Left renal pelvis (tissue), 4 donors: ENCODE results near the gene ARFGAP2. TPM values are rescaled to one million over a fixed set of nuclear protein-coding genes. Genes with fewer than 3 reads are reported as not detected.

Experiments
- DNase-seq, 4 donors: peaks; one replicate each; pipeline ENCODE4 v3.0.0-alpha.2; 2013; ENCODE audit warnings: low read depth in 4 of 4, low spot score in 3 of 4
- polyA plus RNA-seq, 4 donors: library from polyadenylated mRNA; unstranded; fragments of 120-200 nt; gene quantifications; one replicate each; pipeline ENCODE4 v1.2.1, GENCODE V29; 2013; ENCODE audit not compliant: insufficient read length in 4 of 4

Gene ARFGAP2
- polyA plus RNA-seq, 4 donors, result 57.2 to 90.1 (median 79.6) TPM

GRCh38 chr11:47152126-47152952 is 24.3 kb downstream of the ARFGAP2 start:
- DNase-seq, result no peak

DNA sequence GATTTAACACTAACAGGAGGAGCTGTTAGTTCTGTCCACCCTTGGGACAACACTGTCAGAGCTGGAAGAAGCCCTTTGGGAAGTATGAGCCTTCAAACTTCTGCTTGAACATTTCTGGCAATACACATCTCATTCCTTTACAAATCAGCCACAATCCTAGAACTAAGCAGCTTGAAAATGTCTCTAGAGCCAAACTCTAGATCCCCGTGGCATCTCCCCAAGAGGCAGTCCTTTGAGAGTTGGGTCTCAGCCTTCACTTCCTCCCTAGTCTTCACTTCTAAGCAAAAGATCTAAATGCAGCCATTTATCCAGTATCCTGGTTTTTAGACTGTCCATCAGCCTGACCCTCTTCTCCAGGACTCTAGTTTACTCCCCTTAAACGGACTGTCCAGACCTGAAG is 26.9 kb downstream of the ARFGAP2 start:
- no peak for DNase-seq

DNA sequence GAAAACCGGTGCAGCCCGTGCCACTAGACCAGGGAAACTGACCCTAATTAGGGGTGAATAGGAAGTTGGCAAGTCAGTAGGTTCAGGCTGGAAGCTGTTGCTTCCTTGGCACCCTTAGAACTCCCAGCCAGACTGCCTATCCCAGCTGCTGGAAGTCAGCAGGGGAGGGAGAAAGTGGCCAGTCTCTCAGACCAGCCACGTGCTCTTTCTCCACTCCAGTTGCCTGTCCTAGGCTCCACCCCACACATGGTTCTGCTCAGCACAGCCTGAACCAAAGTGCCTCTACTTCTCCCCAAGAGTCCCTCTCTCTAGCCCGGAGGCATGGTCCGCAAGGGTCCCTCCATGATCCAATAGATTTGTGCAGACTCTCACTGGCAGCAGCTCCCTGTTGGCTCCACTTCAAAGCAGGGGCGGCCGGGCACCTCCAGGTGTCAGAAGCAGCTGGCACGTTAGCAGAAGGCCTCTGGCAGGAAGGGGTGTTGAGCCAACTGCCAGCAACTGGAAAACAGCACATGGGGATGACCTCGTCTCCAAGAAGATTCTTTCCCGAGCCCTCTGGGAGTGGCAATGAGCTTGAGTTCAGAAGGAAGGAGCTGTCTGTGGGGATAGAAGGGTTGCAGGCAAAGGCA is 27.7 kb downstream of the ARFGAP2 start:
- DNase-seq, result no peak

GRCh38 chr11:47148270-47148669 is 28.4 kb downstream of the ARFGAP2 start:
- DNase-seq, result no peak

DNA sequence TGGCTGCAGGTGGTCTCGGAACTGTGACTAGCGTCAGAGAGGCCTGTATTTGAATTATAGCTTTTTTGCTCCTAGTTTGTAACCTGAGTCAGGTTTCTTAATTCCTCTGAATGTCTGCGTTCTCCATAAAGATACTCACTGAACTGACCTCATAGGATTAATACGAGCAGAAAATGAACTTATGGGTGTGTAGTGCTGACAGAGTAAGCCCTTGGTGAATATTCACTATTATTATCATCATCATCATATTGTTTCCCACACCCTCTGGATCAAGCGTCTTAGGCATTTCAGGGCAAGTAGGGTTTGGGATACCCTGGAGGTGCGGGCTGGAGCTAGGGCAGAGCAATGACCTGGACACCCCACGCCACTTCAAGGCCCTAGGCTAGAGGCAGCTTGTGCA is 29.0 kb downstream of the ARFGAP2 start:
- DNase-seq, result no peak

DNA sequence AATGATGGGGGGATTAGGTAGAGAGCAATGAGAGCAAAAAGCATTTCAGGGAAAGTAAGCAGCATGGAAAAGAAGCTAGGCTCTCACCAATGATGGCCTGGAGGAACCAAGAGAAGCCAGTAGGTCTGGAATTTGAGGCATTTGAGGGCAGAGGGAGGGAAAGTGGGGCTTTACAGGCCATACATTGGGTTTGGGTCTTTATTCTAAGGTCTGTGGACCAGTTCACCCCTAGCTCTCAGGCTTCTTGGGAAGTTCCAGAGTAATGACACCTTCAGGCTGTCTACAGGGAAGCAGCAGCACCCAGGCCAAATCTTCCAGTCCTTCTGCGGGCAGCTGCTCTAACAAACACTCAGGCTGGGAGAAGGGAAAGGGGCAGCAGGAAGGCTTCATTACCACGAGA is 29.4 kb downstream of the ARFGAP2 start:
- no peak for DNase-seq

- DNase-seq, result no peak
These were observed 32.1 kb downstream of the ARFGAP2 start for GRCh38 chr11:47144541-47144940.

- no peak for DNase-seq
These were observed 33.4 kb downstream of the ARFGAP2 start for GRCh38 chr11:47143322-47143721.

DNA sequence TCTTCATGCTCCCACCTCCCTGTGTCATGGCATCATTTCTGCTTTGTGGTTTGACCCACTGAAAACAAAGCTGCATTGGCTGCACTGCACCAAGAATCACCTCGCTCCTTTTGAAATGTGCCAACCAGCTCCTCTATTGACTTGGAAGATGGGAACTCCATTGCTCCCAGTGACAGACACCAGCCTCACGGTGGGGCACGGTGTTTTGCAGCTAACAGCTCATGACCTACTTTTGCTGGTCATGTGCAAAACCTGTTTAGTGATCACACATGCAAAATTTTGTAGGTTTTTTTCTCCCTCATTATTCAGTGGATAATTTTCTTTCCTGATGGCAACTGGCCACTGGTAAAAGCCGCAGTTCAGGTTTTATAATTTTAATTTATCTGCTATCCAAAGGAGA is 36.8 kb downstream of the ARFGAP2 start:
- DNase-seq, result no peak

DNA sequence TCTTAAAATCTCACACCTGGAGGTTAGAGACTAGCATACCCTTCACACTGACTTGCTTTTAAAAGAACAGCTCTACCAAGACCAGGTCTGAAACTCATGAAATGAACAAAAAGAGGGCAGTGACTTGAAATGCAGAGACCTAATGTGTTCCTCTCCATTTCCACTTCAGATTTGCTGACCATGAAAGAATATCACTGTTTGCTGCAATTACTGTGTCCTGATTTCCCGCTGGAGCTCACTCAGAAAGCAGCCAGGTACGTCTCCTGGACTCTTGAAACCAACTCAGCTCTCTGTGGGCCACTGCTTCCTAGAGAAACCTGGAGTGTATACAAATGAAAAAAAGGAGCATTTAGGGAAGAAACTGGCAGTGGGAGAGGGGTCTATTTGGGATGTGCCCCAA is 39.2 kb downstream of the ARFGAP2 start:
- no peak for DNase-seq

- DNase-seq, result no peak
These were observed 39.8 kb downstream of the ARFGAP2 start for GRCh38 chr11:47136921-47137320.

DNA sequence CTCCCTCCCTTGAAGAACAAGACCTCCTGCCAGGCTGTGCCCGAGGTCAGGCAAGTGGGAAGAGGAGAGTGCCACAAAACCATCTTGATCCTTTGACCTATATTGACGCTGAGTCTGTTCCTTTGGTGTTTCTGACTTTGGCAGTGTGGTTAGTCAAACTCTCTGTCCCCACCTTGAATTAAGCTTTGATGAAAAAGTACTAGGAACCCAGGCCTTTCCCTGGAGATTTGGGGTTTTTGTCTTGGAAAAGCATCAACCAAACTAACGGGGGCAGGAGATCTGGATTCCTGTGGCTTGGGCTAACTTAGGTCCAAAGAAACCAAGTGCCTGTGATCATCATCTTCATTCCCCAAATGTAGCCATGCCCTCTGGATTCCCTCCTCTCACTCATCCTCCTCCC is 40.4 kb downstream of the ARFGAP2 start:
- DNase-seq, result no peak

GRCh38 chr11:47132981-47133380 is 43.7 kb downstream of the ARFGAP2 start:
- no peak for DNase-seq

GRCh38 chr11:47132490-47132889 is 44.2 kb downstream of the ARFGAP2 start:
- no peak for DNase-seq

DNA sequence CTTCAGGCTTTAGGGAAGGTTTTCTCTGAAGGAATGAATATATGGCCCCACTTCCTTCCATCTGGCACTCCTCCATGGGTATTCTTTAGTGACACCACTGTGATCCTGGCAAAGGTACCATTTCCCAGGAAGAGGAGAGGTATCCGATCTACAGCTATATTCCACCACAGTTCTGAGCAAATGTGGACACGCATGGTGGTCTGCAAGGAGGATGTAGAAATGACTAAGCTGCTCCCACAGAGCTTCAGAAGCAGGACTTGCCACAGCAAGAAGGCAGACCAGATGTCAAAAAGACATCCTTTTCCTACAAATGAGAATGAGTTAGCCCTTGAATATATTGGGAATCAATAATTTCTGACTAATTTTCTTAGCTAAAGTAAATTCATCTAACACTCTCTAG is 45.5 kb downstream of the ARFGAP2 start:
- DNase-seq, result no peak

- DNase-seq, result no peak
These were observed 46.1 kb downstream of the ARFGAP2 start for GRCh38 chr11:47130543-47130942.

DNA sequence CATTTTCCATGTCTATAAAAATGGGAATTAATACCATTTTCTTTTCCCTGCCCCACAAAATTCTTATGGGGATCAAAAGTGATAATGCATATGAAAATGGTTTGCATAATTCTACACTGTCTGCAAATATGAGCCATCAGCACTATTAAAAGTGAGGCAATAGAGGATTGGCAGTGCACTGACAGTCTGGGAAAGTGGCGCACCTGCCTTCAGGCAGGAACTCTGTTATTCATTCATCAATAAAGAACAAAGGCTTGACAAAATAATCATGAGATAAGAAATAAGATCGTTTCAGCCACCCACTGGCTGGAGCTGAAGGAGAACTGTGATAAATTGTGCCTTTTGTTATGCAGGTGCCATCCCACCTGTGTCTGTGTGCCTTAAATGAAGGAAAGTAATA is 49.5 kb downstream of the ARFGAP2 start:
- no peak for DNase-seq

GRCh38 chr11:47125083-47125482 is 51.6 kb downstream of the ARFGAP2 start:
- DNase-seq, result no peak

DNA sequence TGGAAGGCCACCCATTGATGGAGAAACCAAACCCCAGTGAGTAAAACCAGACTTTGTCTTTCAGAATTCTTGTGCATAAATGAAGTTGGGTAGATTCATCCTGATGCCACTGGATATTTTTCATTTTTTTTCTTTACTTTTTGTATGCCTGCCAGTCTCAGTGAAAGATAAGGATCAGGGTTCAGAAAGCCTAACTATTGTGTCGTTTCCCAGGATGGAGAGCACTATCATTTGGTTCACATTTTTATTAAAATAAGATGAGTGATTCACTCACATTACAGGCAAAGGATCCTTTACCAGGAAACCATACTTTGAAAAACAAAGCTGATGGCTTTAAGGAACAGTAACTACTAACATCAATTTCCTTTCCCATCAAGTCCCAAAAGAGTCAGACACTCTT is 52.0 kb downstream of the ARFGAP2 start:
- DNase-seq, result no peak

DNA sequence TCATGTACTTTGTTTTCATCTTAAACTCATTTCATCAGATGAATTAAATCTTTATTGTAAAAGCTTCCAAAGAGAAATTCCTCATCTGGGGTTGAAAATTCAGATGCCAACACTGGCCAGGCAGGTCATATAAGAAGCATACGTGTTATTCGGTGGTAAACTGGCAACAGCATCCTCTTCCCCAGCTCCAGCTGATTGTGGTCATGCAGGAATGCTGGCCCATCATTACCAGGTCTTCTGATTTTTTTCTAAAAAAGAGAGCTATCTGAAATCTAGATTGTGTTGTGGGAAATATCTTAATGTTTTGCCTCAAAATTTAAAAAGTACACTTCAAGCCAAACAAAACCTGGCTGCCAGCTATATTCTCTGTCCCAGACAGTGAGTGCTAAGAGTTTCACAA is 53.6 kb downstream of the ARFGAP2 start:
- no peak for DNase-seq

- no peak for DNase-seq
These were observed 54.9 kb downstream of the ARFGAP2 start for GRCh38 chr11:47121731-47122130.

- no peak for DNase-seq
These were observed 55.6 kb downstream of the ARFGAP2 start for GRCh38 chr11:47121056-47121455.
